Activated CD8-positive, alpha-beta memory T cell treated with anti-CD3 and anti-CD28 coated beads for 36 hours (primary cell): ENCODE measurements around the gene TMEM253. TPM values are rescaled to one million over a fixed set of nuclear protein-coding genes. Genes with fewer than 3 reads are reported as not detected.

ENCODE experiments used
- CTCF ChIA-PET: fragments of 350-600 bp; sonication (Branson Sonifier 250); formaldehyde crosslinking; loops from one replicate; lab custom pipeline; 2021; ENCODE audit warnings: antibody characterized with exemption; lab: Charles Lee
- POLR2A ChIA-PET: fragments of 350-600 bp; sonication (Branson Sonifier 250); formaldehyde crosslinking; loops from one replicate; lab custom pipeline; 2021; ENCODE audit warnings: antibody characterized with exemption; lab: Charles Lee
- total RNA-seq, 2 experiments: library from RNA; stranded (reverse); gene quantifications; one replicate each; pipeline ENCODE4 v1.2.3, GENCODE V29; 2021

The TMEM253 gene
- total RNA-seq, 2 experiments from 2014 or later: 0.13 TPM; not detected in 1

DNA sequence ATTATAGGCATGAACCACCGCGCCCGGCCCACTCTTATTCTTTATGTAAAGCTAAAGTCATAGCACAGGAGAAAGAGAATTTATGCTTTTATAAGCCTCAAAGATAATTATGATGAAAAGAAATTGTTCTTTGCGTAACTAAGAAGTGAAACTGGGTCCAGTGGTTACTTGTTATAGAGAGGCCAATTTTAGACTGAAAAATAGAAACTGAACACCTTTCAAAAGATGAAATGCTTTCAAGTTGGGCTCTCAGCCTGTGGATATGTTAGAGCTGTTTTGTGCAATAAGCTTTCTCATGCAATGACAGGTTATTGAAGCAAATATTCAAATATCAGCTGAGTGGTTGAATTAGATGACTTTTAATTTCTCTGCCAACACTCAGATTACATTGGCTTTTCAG, 7.9 kb downstream of the TMEM253 start:
- POLR2A ChIA-PET: no interaction called here
- CTCF ChIA-PET: interaction anchor here (0.7 to 2.6 kb wide), 7 partner anchors 8 to 138 kb away, joined by 3 to 10 read pairs (median 5); partner anchors contain the start of genes ARHGEF40 and TMEM253

DNA sequence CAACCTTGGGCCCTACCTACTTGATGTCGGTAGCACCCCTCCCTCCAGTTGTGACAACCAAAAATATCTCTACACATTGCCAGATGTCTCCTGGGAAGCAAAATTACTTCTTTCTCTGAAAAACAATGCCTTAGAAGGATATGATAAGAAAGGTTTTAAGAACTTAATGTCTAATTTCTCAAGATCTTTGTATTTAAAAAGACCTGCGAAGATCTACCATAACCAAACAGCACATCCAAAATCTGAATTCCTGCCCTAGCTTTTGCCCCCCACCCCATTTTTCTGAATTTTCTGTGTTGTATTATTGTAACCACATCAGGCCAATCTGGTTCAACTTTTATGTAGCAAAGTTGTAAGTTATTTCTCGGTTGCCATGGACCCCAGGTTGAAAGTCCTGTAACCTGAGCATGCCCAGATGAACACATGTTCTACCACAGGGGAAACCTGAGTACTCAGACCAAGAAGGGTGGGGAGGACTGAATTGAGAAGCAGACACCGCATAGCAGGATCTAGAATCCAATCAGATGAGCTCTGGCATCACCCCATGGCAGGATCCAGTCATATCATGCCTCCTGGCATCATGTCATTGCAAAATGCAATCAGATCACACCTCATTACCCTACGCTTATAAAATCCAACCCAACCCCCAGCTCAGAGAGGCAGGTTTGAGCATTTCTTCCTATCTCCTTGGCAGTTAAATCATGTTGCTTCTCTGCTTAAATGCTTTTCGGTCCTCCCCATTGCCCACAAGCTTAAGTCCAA, 8.7 kb downstream of the TMEM253 start:
- CTCF ChIA-PET: interaction anchor here (0.7 to 2.6 kb wide), 7 partner anchors 9 to 138 kb away, joined by 3 to 10 read pairs (median 5); partner anchors contain the start of gene TMEM253
- POLR2A ChIA-PET: interaction anchor here (0.5 kb wide), 1 partner anchor 463 kb away, joined by 5 read pairs; no protein-coding TSS in a partner anchor

DNA sequence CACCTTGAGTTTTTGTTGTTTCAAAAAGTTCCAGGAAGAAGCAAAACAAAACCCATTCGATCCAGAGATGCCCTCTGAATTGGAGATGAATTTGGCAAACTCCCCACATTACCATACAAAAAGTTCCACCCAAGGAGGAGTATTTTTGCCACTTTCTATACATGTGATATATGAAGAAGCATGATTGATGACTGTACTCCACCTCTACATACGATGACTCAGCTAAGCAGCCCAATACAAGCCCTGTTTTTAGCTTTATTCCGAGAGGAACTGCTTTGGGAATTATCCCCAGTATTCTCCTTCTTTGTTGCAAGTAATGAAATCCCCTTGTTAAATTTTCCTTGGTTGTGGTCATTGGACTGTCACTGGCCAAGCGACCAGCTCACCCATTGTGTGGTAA, 11.4 kb downstream of the TMEM253 start:
- ChIA-PET CTCF (interaction anchor here (0.8 kb wide), 1 partner anchor 23 kb away, joined by 3 read pairs; no protein-coding TSS in a partner anchor), POLR2A (no interaction called here)

DNA sequence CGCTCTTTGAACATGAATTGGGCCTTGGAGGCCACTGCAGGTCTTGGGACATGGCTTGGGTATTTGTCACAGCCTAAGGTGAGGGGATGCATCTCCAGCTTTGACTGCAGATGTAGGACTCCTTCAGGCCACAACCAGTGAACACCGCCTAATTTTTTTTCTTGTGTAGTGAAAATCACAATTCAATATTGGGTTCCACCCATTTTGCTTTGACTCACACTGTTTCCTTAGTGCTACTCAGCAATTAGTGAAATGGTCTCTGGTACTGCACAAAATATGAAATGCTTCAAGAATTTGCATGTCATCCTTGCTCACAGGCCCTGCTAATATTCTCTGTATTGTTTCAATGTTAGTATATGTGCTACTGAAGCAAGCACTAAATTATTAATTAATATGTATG, 12.5 kb downstream of the TMEM253 start:
- POLR2A ChIA-PET: no interaction called here

DNA sequence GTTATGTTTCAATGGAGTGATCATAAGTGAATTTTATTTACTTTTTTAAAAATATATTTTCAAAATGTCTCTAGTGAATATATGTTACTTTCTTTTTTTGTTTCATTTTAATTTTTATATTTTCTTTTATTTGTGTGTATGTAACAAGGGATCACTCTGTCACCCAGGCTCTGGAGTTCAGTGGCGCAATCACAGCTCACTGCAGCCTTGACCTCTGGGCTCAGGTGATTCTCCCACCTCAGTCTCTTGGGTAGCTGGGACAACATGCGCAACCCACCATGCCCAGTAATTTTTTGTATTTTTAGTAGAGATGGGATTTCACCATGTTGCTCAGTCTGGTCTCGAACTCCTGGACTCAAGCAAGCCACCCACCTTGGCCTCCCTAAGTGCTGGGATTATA, 18.1 kb downstream of the TMEM253 start:
- ChIA-PET POLR2A (no interaction called here), CTCF (interaction anchor here (1.3 kb wide), 1 partner anchor 26 kb away, joined by 3 read pairs; no protein-coding TSS in a partner anchor)

More for the DNA sequence above, 12.5 kb downstream of the TMEM253 start:
- CTCF ChIA-PET: no interaction called here

DNA sequence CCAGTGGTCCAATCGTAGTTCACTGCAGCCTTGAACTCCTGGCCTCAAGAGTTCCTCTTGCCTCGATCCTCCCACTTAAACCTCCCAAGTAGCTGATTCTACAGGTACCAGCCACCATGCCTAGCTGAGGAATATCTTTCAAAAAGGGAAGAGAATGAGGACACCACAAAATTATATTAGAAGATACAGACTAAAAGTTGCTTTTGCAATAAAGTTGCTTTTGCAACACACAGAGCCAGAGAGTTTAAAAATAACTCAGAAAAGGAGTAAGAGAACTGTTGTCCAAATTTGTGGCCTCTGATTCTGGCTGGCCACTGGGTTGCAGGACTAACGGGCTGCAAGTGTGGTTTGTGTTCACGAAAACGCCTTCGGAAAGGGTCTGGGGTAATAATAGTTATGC, 19.8 kb downstream of the TMEM253 start:
- ChIA-PET CTCF (no interaction called here), POLR2A (no interaction called here)

DNA sequence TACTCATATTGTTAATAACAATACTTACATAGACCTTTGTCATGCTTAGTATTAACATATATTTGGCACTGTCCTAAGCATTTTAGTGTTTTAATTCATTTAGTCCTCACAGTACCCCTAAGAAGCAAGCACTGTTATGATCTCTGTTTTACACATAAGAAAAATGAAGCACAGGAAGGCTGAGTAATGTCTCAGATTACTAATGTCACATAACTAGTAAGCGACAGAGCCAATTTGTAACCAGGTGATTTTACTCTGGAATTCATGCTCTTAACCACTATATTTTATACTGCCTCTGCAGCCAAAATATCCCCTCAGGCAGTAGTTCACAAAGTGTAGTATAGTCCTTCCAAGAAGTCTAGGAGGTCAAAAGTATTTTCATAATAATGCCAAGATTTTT, 20.3 kb downstream of the TMEM253 start:
- POLR2A ChIA-PET: no interaction called here
- CTCF ChIA-PET: no interaction called here

DNA sequence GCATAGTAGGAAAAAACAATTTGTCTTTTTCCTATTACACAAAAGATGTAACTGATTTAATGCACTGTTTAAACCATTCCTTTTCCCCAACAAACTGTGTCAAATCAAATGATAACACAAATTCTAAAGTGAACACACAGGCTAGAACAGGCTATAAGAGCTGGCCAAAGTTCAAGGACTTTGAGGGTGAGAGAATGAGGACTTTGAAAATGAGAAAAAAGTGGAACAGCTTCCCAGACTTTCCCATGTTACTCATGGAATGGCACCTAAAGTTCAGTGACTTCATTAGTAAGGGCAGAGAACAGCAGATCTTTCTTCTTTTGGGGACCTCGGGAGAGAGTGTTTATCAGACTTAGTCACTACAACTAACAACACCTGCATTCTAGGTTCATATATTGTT, 22.6 kb downstream of the TMEM253 start:
- POLR2A ChIA-PET: no interaction called here
- CTCF ChIA-PET: no interaction called here

GRCh38 chr14:21133901-21134300, 33.0 kb downstream of the TMEM253 start:
- ChIA-PET CTCF (no interaction called here), POLR2A (no interaction called here)

- ChIA-PET CTCF (interaction anchor here (0.6 to 1.1 kb wide), 5 partner anchors 9 to 420 kb away, joined by 3 to 4 read pairs (median 3); no protein-coding TSS in a partner anchor), POLR2A (no interaction called here)
These were observed 35.2 kb downstream of the TMEM253 start for GRCh38 chr14:21136024-21136423.

- ChIA-PET POLR2A (no interaction called here), CTCF (interaction anchor here (2.1 kb wide), 1 partner anchor 49 kb away, joined by 5 read pairs; no protein-coding TSS in a partner anchor)
These were observed 41.5 kb downstream of the TMEM253 start for GRCh38 chr14:21142357-21142756.

DNA sequence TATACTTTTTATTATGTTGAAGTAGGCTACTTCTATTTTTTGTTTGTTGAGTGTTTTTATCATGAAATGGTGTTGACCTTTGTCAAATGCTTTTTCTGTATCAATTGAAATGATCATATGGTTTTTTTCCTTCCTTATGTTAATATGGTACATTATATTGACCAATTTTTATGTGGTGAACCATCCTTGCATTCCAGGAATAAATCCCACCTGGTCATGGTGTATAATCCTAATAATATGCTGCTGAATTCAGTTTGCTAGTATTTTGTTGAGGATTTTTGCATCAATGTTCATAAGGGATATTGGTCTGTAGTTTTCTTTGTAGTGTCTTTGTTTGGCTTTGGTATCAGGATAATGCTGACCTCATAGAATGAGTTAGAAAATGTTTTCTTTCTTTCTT, 44.6 kb downstream of the TMEM253 start:
- ChIA-PET POLR2A (no interaction called here), CTCF (no interaction called here)

GRCh38 chr14:21149641-21150367, 48.9 kb downstream of the TMEM253 start:
- ChIA-PET CTCF (no interaction called here), POLR2A (no interaction called here)

Other genes with a start within 250 kb of the TMEM253 start
- gene RNASE3, start 209.7 kb upstream of the TMEM253 start, total RNA-seq: not detected
- not detected for gene RNASE2, start 145.6 kb upstream of the TMEM253 start, total RNA-seq
- gene METTL17, start 111.1 kb upstream of the TMEM253 start, total RNA-seq: 100 to 1,000 TPM; 105 to 106 TPM
- gene SLC39A2, start 101.8 kb upstream of the TMEM253 start, total RNA-seq: under 1 TPM in 1 of 2 experiments, not detected in 1; 0.34 TPM
- gene NDRG2, start 76.0 kb upstream of the TMEM253 start, total RNA-seq: 1 to 10 TPM; 4.0 to 4.5 TPM
- gene TPPP2, start 70.8 kb upstream of the TMEM253 start, total RNA-seq: not detected
- gene RNASE13, start 66.3 kb upstream of the TMEM253 start, total RNA-seq: not detected
- not detected for gene RNASE7, start 58.7 kb upstream of the TMEM253 start, total RNA-seq
- gene RNASE8, start 43.2 kb upstream of the TMEM253 start, total RNA-seq: not detected
- gene ARHGEF40, start 30.8 kb upstream of the TMEM253 start, total RNA-seq: under 1 TPM; 0.11 to 0.48 TPM
- 1 to 10 TPM; 7.1 to 9.3 TPM for gene ZNF219, start 2.4 kb upstream of the TMEM253 start, total RNA-seq
- not detected for gene OR5AU1, start 55.0 kb downstream of the TMEM253 start, total RNA-seq
- gene HNRNPC, start 168.4 kb downstream of the TMEM253 start, total RNA-seq: 1,000 to 10,000 TPM; 1,162 to 1,180 TPM
- gene RPGRIP1, start 179.0 kb downstream of the TMEM253 start, total RNA-seq: not detected